Activated B cell treated with CpG ODN at 0.5 μM for 24 hours (primary cell): Measurements from ENCODE around the gene EIPR1. TPM values are rescaled to one million over a fixed set of nuclear protein-coding genes. Genes with fewer than 3 reads are reported as not detected.

ENCODE experiments used
- ATAC-seq: fragments of 200-7000 bp; cut with Tn5 transposase; one replicate; pipeline ENCODE4 v1.10.0; 2021; ENCODE audit warnings: low read depth, mild to moderate bottlenecking, moderate library complexity
- CTCF ChIA-PET: fragments of 350-600 bp; sonication (Branson Sonifier 250); formaldehyde crosslinking; loops from one replicate; lab custom pipeline; 2021; ENCODE audit warnings: antibody characterized with exemption; lab: Charles Lee
- POLR2A ChIA-PET: fragments of 350-600 bp; sonication (Branson Sonifier 250); formaldehyde crosslinking; loops from one replicate; lab custom pipeline; 2021; ENCODE audit warnings: antibody characterized with exemption; lab: Charles Lee
- DNase-seq: peaks from one replicate; pipeline ENCODE4 v3.0.0; 2022
- H3K27ac Mint-ChIP-seq: one replicate; pipeline ENCODE4 v1.8.0; 2020; ENCODE audit warnings: mixed read lengths
- H3K27me3 Mint-ChIP-seq: one replicate; pipeline ENCODE4 v1.8.0; 2021; ENCODE audit warnings: mixed read lengths
- H3K36me3 Mint-ChIP-seq: one replicate; pipeline ENCODE4 v1.8.0; 2021; ENCODE audit warnings: low read depth, mixed read lengths
- H3K4me1 Mint-ChIP-seq: one replicate; pipeline ENCODE4 v1.8.0; 2021; ENCODE audit warnings: mixed read lengths
- H3K4me3 Mint-ChIP-seq: one replicate; pipeline ENCODE4 v1.8.0; 2020; ENCODE audit warnings: mild to moderate bottlenecking, mixed read lengths
- H3K9me3 Mint-ChIP-seq: one replicate; pipeline ENCODE4 v1.8.0; 2020; ENCODE audit warnings: mixed read lengths
- intact Hi-C: fragments of 100-400 bp; cut with micrococcal nuclease; formaldehyde crosslinking; loops from one replicate; pipeline ENCODE4 v1.15.1; 2024
- total RNA-seq: library from RNA; stranded (reverse); gene quantifications from 2 replicates; pipeline ENCODE4 v1.2.3, GENCODE V29; 2022
- TF ChIP-seq, protein P1 (sequence below): fragments of 200-600 bp; IDR thresholded peaks from one replicate; pipeline ENCODE4 v1.8.0; 2022; ENCODE audit warnings: antibody characterized with exemption, mild to moderate bottlenecking

EIPR1 gene
- total RNA-seq, 1 donor from 2014 or later: 36.3 TPM

DNA sequence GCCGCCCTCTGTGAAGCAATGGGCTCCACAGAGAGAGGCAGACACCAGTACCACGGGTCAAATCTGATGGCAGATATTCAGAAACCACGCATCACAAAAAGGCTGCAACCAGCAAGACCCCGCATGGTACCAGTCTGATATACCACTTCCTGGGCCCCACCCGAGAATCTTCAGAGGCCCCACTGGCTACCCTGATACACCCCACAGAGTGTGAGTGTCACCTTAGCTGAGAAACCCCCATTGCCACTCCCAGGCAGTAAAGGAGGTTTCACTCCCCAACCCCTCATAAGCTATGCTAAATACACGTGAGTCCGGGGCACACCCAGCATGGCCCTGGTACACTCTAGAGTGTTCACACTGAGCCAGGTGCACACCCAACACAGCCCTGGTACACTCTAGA, 160.0 kb downstream of the EIPR1 start:
- ATAC-seq: no peak

GRCh38 chr2:3216841-3217495, 160.7 kb downstream of the EIPR1 start:
- Mint-ChIP-seq H3K27ac (no peak overlapping the region), H3K36me3 (peaks cover 16% of the 10 kb centered on the region), H3K9me3 (no peaks in the 10 kb centered on the region), H3K4me1 (no peaks in the 10 kb centered on the region), H3K27me3 (no peaks in the 10 kb centered on the region), H3K4me3 (no peak overlapping the region)
- TF ChIP-seq, protein P1, sequence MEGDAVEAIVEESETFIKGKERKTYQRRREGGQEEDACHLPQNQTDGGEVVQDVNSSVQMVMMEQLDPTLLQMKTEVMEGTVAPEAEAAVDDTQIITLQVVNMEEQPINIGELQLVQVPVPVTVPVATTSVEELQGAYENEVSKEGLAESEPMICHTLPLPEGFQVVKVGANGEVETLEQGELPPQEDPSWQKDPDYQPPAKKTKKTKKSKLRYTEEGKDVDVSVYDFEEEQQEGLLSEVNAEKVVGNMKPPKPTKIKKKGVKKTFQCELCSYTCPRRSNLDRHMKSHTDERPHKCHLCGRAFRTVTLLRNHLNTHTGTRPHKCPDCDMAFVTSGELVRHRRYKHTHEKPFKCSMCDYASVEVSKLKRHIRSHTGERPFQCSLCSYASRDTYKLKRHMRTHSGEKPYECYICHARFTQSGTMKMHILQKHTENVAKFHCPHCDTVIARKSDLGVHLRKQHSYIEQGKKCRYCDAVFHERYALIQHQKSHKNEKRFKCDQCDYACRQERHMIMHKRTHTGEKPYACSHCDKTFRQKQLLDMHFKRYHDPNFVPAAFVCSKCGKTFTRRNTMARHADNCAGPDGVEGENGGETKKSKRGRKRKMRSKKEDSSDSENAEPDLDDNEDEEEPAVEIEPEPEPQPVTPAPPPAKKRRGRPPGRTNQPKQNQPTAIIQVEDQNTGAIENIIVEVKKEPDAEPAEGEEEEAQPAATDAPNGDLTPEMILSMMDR: no peak
- DNase-seq (no peak), ATAC-seq (no peak)
- POLR2A ChIA-PET: no interaction called here
- CTCF ChIA-PET: no interaction called here
- intact Hi-C loops: no loop called here

More for the DNA sequence above, 160.0 kb downstream of the EIPR1 start:
- intact Hi-C loops: no loop called here
- H3K27me3 Mint-ChIP-seq: no peaks in the 10 kb centered on the region
- CTCF ChIA-PET: no interaction called here
- peaks cover 3% of the 10 kb centered on the region for H3K4me1 Mint-ChIP-seq
- peaks cover 11% of the 10 kb centered on the region for H3K36me3 Mint-ChIP-seq
- POLR2A ChIA-PET: no interaction called here
- no peak for DNase-seq
- no peaks in the 10 kb centered on the region for H3K9me3 Mint-ChIP-seq
- no peak overlapping the region for H3K4me3 Mint-ChIP-seq
- TF ChIP-seq, protein P1: no peak
- H3K27ac Mint-ChIP-seq: no peak overlapping the region

DNA sequence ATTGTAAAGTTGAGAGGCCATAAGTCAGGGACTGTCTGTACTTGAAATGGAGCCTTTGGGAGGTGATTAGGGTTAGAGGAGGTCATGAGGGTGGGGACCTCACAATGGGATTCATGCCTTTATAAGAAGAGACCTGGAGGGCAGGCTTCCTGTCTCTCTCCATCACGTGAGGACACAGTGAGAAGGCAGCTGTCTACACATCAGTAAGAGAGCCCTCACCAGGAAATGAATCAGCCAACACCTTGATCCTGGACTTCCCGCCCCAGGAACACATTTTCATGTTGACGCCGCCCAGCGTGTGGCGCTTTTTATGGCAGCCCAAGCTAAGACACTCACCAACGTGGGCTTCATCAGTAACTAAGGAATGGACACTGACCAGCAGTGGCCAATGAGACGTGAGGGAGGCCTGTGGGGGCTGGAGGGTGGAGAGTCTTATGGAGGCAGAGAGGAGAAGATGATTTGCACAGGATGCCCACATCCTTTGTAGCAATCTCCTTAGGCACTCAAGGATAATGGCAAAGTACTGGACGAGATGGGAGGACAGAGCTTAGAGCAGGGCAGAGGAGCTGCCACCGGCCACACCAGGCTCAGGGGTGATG, 162.7 kb downstream of the EIPR1 start:
- no peaks in the 10 kb centered on the region for H3K4me1 Mint-ChIP-seq
- TF ChIP-seq, protein P1: no peak
- intact Hi-C loops: no loop called here
- no peak overlapping the region for H3K4me3 Mint-ChIP-seq
- H3K9me3 Mint-ChIP-seq: no peaks in the 10 kb centered on the region
- no peaks in the 10 kb centered on the region for H3K27me3 Mint-ChIP-seq
- no peak overlapping the region for H3K27ac Mint-ChIP-seq
- DNase-seq (no peak), ATAC-seq (no peak)
- peaks cover 25% of the 10 kb centered on the region for H3K36me3 Mint-ChIP-seq
- ChIA-PET POLR2A (no interaction called here), CTCF (no interaction called here)

DNA sequence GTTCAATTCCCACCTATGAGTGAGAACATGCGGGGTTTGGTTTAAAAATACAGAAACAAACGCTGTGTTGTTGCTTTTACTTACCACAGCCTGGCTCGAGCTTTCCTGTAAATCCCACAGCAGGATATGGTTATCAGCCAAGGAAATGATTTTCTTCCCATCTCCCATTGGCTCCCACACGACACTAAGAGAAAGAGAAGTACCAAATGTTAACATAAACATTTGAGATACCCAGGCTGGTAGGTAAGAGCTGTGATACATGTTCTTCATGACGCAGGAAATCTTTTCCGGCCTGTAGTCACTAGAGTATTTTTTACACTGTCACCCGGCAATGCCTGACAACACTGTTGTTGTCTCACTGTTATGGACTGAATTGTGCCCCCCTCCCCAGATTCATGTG, 163.6 kb downstream of the EIPR1 start:
- Mint-ChIP-seq H3K9me3 (no peaks in the 10 kb centered on the region), H3K4me1 (no peaks in the 10 kb centered on the region), H3K36me3 (peaks cover 30% of the 10 kb centered on the region), H3K4me3 (no peak overlapping the region), H3K27ac (no peak overlapping the region), H3K27me3 (no peaks in the 10 kb centered on the region)
- ChIA-PET POLR2A (no interaction called here), CTCF (no interaction called here)
- TF ChIP-seq, protein P1: no peak
- no peak for DNase-seq
- no peak for ATAC-seq
- intact Hi-C loops: no loop called here

GRCh38 chr2:3212984-3213383, 164.6 kb downstream of the EIPR1 start:
- no peak for DNase-seq
- Mint-ChIP-seq H3K27me3 (no peaks in the 10 kb centered on the region), H3K4me1 (no peaks in the 10 kb centered on the region), H3K36me3 (peaks cover 38% of the 10 kb centered on the region), H3K4me3 (no peak overlapping the region), H3K27ac (no peak overlapping the region), H3K9me3 (no peaks in the 10 kb centered on the region)
- ChIA-PET CTCF (no interaction called here), POLR2A (no interaction called here)
- TF ChIP-seq, protein P1: no peak
- intact Hi-C loops: no loop called here
- no peak for ATAC-seq
